ENCODE data around the gene GNA14.
"Not testable (repeated sequence)": the region's sequence is repeated elsewhere in the genome, so short reads cannot be mapped to it uniquely, and the experiment has no call there.

Gene GNA14

GRCh38 chr9:77403239-77403638, 244.9 kb downstream of the GNA14 start:
- no peak overlapping the region for H3K4me3 ChIP-seq (IDR thresholded peaks at IDR 0.05; ENCODE audit: insufficient read depth, low read depth, low read length)
- H3K27ac ChIP-seq = no peak overlapping the region
- no peak overlapping the region for H3K9ac ChIP-seq
- H3K4me1 ChIP-seq (ENCODE audit: low read depth, poor library complexity, severe bottlenecking) = no peaks in the 10 kb centered on the region
- no peak overlapping the region for H3K4me2 ChIP-seq
- H3K27me3 ChIP-seq (ENCODE audit: insufficient read depth, low read depth) = no peaks in the 10 kb centered on the region
- no peak for TF ChIP-seq CTCF (conservative IDR thresholded peaks at IDR 0.05; ENCODE audit: low read depth, low read length)
- H2AFZ ChIP-seq (ENCODE audit: low read depth) = no peak overlapping the region
- no peaks in the 10 kb centered on the region for H4K20me1 ChIP-seq (ENCODE audit: insufficient read depth)
- H3K36me3 ChIP-seq (ENCODE audit: insufficient read depth) = no peaks in the 10 kb centered on the region
- H3K79me2 ChIP-seq (ENCODE audit: insufficient read depth, low read depth) = no peaks in the 10 kb centered on the region

- no peak for TF ChIP-seq CTCF (conservative IDR thresholded peaks at IDR 0.05; ENCODE audit: low read depth, low read length)
- Histone ChIP-seq H3K79me2 (ENCODE audit: insufficient read depth, low read depth) (no peaks in the 10 kb centered on the region), H3K4me2 (no peak overlapping the region), H3K9ac (no peak overlapping the region), H3K27me3 (ENCODE audit: insufficient read depth, low read depth) (no peaks in the 10 kb centered on the region), H3K36me3 (ENCODE audit: insufficient read depth) (no peaks in the 10 kb centered on the region), H3K4me3 (IDR thresholded peaks at IDR 0.05; ENCODE audit: insufficient read depth, low read depth, low read length) (no peak overlapping the region), H2AFZ (ENCODE audit: low read depth) (no peak overlapping the region), H4K20me1 (ENCODE audit: insufficient read depth) (no peaks in the 10 kb centered on the region), H3K4me1 (ENCODE audit: low read depth, poor library complexity, severe bottlenecking) (no peaks in the 10 kb centered on the region), H3K27ac (no peak overlapping the region)
Measured at GRCh38 chr9:77402286-77402685, 245.8 kb downstream of the GNA14 start.

GRCh38 chr9:77399964-77400363, 248.2 kb downstream of the GNA14 start:
- Histone ChIP-seq H3K36me3 (ENCODE audit: insufficient read depth) (no peaks in the 10 kb centered on the region), H3K79me2 (ENCODE audit: insufficient read depth, low read depth) (no peaks in the 10 kb centered on the region), H3K27ac (no peak overlapping the region), H3K4me2 (no peak overlapping the region), H3K4me3 (IDR thresholded peaks at IDR 0.05; ENCODE audit: insufficient read depth, low read depth, low read length) (no peak overlapping the region), H2AFZ (ENCODE audit: low read depth) (no peak overlapping the region), H3K9ac (no peak overlapping the region), H3K27me3 (ENCODE audit: insufficient read depth, low read depth) (no peaks in the 10 kb centered on the region), H3K4me1 (ENCODE audit: low read depth, poor library complexity, severe bottlenecking) (no peaks in the 10 kb centered on the region), H4K20me1 (ENCODE audit: insufficient read depth) (no peaks in the 10 kb centered on the region)
- no peak for TF ChIP-seq CTCF (conservative IDR thresholded peaks at IDR 0.05; ENCODE audit: low read depth, low read length)

- not testable (repeated sequence) for H3K79me2 ChIP-seq (ENCODE audit: insufficient read depth, low read depth); H3K4me2 ChIP-seq; H2AFZ ChIP-seq (ENCODE audit: low read depth); H3K27ac ChIP-seq; H3K4me1 ChIP-seq (ENCODE audit: low read depth, poor library complexity, severe bottlenecking); H3K36me3 ChIP-seq (ENCODE audit: insufficient read depth); H4K20me1 ChIP-seq (ENCODE audit: insufficient read depth); H3K9ac ChIP-seq; H3K4me3 ChIP-seq (IDR thresholded peaks at IDR 0.05; ENCODE audit: insufficient read depth, low read depth, low read length); H3K27me3 ChIP-seq (ENCODE audit: insufficient read depth, low read depth)
Measured at GRCh38 chr9:77398581-77398980, 249.5 kb downstream of the GNA14 start.

- Histone ChIP-seq H3K79me2 (ENCODE audit: insufficient read depth, low read depth) (no peaks in the 10 kb centered on the region), H3K4me3 (IDR thresholded peaks at IDR 0.05; ENCODE audit: insufficient read depth, low read depth, low read length) (no peak overlapping the region), H3K27ac (no peak overlapping the region), H4K20me1 (ENCODE audit: insufficient read depth) (no peaks in the 10 kb centered on the region), H3K9ac (no peak overlapping the region), H3K4me1 (ENCODE audit: low read depth, poor library complexity, severe bottlenecking) (no peaks in the 10 kb centered on the region), H3K36me3 (ENCODE audit: insufficient read depth) (no peaks in the 10 kb centered on the region), H3K27me3 (ENCODE audit: insufficient read depth, low read depth) (no peaks in the 10 kb centered on the region), H3K4me2 (no peak overlapping the region), H2AFZ (ENCODE audit: low read depth) (no peak overlapping the region)
- TF ChIP-seq CTCF (conservative IDR thresholded peaks at IDR 0.05; ENCODE audit: low read depth, low read length) = no peak
Measured at GRCh38 chr9:77392328-77392727, 255.8 kb downstream of the GNA14 start.
